Smooth muscle cell (in vitro differentiated cells): Measurements from ENCODE around the gene ADAP1. TPM values are rescaled to one million over a fixed set of nuclear protein-coding genes. Genes with fewer than 3 reads are reported as not detected.

Experiments used
- DNase-seq: peaks from one replicate; lab custom pipeline; 2025; ENCODE audit not compliant: unreplicated experiment; lab: John Stamatoyannopoulos, UW
- H2AFZ ChIP-seq: fragments of 200-600 bp; sonication (generic); 2 replicates; pipeline ENCODE4 v1.6.0; 2016; ENCODE audit warnings: antibody characterized with exemption, low read depth, mild to moderate bottlenecking
- H3F3A ChIP-seq: fragments of 200-600 bp; sonication (generic); 2 replicates; pipeline ENCODE4 v1.6.0; 2017; ENCODE audit warnings: antibody characterized with exemption, low read depth
- H3K27ac ChIP-seq: fragments of 200-600 bp; sonication (generic); 2 replicates; pipeline ENCODE4 v1.5.1; 2016; ENCODE audit warnings: low read depth, mild to moderate bottlenecking
- H3K27me3 ChIP-seq: fragments of 200-600 bp; sonication (generic); 2 replicates; pipeline ENCODE4 v1.6.1; 2016; ENCODE audit warnings: low read depth, mild to moderate bottlenecking
- H3K36me3 ChIP-seq: fragments of 200-600 bp; sonication (generic); 2 replicates; pipeline ENCODE4 v1.5.1; 2016; ENCODE audit warnings: low read depth
- H3K4me1 ChIP-seq: fragments of 200-600 bp; sonication (generic); 2 replicates; pipeline ENCODE4 v1.5.1; 2016; ENCODE audit warnings: low read depth
- H3K4me2 ChIP-seq: fragments of 200-600 bp; sonication (generic); 2 replicates; pipeline ENCODE4 v1.6.0; 2016; ENCODE audit warnings: mild to moderate bottlenecking
- H3K4me3 ChIP-seq: fragments of 200-600 bp; sonication (generic); 2 replicates; pipeline ENCODE4 v1.5.1; 2016; ENCODE audit warnings: mild to moderate bottlenecking
- H3K79me2 ChIP-seq: fragments of 200-600 bp; sonication (generic); 2 replicates; pipeline ENCODE4 v1.6.0; 2016; ENCODE audit warnings: low read depth, mild to moderate bottlenecking
- H3K9ac ChIP-seq: fragments of 200-600 bp; sonication (generic); 2 replicates; pipeline ENCODE4 v1.6.0; 2016; ENCODE audit warnings: low read depth
- H3K9me3 ChIP-seq: fragments of 200-600 bp; sonication (generic); replicated peaks from 2 replicates; pipeline ENCODE4 v1.5.1; 2016; ENCODE audit warnings: low read depth
- H4K20me1 ChIP-seq: fragments of 200-600 bp; sonication (generic); 2 replicates; pipeline ENCODE4 v1.6.0; 2016; ENCODE audit warnings: low read depth
- WGBS: methylation state at CpG from one replicate; pipeline ENCODE4 v1.1.7; 2016; ENCODE audit warnings: low lambda C conversion rate; 5-methylcytosine and 5-hydroxymethylcytosine counted together
- polyA plus RNA-seq: library from polyadenylated mRNA; unstranded; fragments of >200 nt; fragmentation: Nextera tagmentation; extraction: Ambion mirVana; gene quantifications from 2 replicates; pipeline ENCODE4 v1.2.1, GENCODE V29; 2016
- total RNA-seq: library from RNA; depleted of rRNA; stranded (reverse); fragments of >200 nt; gene quantifications from 2 replicates; pipeline ENCODE4 v1.2.3, GENCODE V29; 2014
- TF ChIP-seq, protein P1 (sequence below): fragments of 200-600 bp; sonication (generic); IDR thresholded peaks from 2 replicates; pipeline ENCODE4 v1.5.1; 2017; ENCODE audit warnings: borderline replicate concordance, mild to moderate bottlenecking, antibody characterized with exemption; ENCODE audit not compliant: insufficient read depth, poor library complexity, severe bottlenecking

The ADAP1 gene
- total and polyA plus RNA-seq, 2 experiments from 2014 or later, result 1.3 to 2.0 TPM

DNA sequence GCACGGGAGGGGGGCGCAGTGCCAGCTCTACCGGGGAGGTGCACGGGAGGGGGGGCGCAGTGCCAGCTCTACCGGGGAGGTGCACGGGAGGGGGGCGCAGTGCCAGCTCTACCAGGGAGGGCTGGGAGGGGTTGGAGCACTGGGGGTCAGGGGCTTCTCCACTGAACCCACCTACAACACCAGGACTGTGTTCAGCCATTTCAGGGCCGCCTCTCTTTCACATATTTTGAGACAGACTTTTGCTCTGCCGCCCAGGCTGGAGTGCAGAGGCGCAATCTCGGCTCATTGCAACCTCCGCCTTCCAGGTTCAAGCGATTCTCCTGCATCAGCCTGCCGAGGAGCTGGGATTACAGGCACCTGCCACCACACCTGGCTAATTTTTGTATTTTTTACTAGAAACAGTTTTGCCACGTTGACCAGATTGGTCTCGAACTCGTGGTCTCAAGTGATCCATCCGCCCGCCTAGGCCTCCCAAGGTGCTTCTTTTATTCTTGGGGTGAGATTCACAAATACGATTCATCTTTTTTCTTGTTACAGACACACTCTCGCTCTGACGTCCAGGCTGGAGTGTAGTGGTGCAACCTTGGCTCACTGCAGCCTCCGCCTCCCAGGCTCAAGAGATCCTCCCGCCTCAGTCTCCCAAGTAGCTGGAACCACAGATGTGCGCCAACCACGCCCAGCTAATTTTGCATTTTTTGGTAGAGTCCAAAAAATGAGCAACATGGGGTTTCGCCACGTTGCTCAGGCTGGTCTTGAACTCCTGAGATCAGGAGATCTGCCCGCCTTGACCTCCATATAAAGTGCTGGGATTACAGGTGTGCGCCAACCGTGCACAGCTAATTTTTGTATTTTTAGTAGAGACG is 37.0 kb downstream of the ADAP1 start:
- H3K27me3 ChIP-seq, result no peaks in the 10 kb centered on the region
- no peaks in the 10 kb centered on the region for H3K36me3 ChIP-seq
- H3K9me3 ChIP-seq, result no peaks in the 10 kb centered on the region
- no peak overlapping the region for H3K4me2 ChIP-seq
- no peak overlapping the region for H2AFZ ChIP-seq
- WGBS, result 95% methylated on average over 25 of the region's 33 CpGs
- H3K4me3 ChIP-seq, result no peak overlapping the region
- H3K79me2 ChIP-seq, result no peaks in the 10 kb centered on the region
- no peaks in the 10 kb centered on the region for H4K20me1 ChIP-seq
- TF ChIP-seq, protein P1, sequence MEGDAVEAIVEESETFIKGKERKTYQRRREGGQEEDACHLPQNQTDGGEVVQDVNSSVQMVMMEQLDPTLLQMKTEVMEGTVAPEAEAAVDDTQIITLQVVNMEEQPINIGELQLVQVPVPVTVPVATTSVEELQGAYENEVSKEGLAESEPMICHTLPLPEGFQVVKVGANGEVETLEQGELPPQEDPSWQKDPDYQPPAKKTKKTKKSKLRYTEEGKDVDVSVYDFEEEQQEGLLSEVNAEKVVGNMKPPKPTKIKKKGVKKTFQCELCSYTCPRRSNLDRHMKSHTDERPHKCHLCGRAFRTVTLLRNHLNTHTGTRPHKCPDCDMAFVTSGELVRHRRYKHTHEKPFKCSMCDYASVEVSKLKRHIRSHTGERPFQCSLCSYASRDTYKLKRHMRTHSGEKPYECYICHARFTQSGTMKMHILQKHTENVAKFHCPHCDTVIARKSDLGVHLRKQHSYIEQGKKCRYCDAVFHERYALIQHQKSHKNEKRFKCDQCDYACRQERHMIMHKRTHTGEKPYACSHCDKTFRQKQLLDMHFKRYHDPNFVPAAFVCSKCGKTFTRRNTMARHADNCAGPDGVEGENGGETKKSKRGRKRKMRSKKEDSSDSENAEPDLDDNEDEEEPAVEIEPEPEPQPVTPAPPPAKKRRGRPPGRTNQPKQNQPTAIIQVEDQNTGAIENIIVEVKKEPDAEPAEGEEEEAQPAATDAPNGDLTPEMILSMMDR, result no peak
- H3F3A ChIP-seq, result no peaks in the 10 kb centered on the region
- H3K9ac ChIP-seq, result no peak overlapping the region
- DNase-seq, result no peak
- no peaks in the 10 kb centered on the region for H3K4me1 ChIP-seq
- H3K27ac ChIP-seq, result no peak overlapping the region

DNA sequence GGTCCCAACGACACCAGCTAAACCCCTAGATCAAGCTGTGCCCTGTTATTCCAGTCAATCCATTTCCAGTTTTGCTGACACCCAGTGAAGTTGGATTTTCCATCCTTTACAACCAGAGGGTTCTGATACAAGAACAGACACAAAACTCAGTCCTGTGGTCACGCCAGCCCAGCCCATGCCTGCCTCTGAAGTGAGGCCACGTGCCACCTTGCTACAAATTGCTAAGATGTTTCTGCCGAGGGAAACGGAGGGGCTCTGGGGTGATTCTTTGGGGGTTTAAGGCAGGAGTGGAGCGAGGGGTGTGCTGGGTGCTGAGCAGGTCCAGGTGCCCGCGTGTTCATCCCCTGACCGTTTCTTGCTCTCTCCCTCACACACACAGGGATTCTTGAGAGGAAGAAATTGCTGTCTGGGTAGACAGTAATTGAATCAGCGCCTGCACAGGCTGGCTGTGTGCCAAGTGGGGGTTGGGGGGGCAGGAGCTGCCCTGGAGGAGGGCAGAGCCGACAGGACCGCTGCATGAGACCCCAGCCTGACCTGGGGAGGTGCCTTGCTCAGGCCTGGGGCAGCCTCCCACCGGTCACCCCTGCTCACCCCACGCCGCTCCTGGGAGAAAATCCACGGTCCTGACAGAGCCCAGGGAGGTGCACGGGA is 38.1 kb downstream of the ADAP1 start:
- 79% methylated on average over 11 of the region's 17 CpGs for WGBS
- no peak overlapping the region for H2AFZ ChIP-seq
- H3K36me3 ChIP-seq, result no peaks in the 10 kb centered on the region
- no peak for DNase-seq
- H3K4me2 ChIP-seq, result no peak overlapping the region
- H3K27ac ChIP-seq, result no peak overlapping the region
- H3K4me1 ChIP-seq, result no peaks in the 10 kb centered on the region
- H3K4me3 ChIP-seq, result no peak overlapping the region
- TF ChIP-seq, protein P1, result no peak
- H4K20me1 ChIP-seq, result no peaks in the 10 kb centered on the region
- no peaks in the 10 kb centered on the region for H3K79me2 ChIP-seq
- no peaks in the 10 kb centered on the region for H3K9me3 ChIP-seq
- no peaks in the 10 kb centered on the region for H3K27me3 ChIP-seq
- no peak overlapping the region for H3K9ac ChIP-seq
- no peaks in the 10 kb centered on the region for H3F3A ChIP-seq

DNA sequence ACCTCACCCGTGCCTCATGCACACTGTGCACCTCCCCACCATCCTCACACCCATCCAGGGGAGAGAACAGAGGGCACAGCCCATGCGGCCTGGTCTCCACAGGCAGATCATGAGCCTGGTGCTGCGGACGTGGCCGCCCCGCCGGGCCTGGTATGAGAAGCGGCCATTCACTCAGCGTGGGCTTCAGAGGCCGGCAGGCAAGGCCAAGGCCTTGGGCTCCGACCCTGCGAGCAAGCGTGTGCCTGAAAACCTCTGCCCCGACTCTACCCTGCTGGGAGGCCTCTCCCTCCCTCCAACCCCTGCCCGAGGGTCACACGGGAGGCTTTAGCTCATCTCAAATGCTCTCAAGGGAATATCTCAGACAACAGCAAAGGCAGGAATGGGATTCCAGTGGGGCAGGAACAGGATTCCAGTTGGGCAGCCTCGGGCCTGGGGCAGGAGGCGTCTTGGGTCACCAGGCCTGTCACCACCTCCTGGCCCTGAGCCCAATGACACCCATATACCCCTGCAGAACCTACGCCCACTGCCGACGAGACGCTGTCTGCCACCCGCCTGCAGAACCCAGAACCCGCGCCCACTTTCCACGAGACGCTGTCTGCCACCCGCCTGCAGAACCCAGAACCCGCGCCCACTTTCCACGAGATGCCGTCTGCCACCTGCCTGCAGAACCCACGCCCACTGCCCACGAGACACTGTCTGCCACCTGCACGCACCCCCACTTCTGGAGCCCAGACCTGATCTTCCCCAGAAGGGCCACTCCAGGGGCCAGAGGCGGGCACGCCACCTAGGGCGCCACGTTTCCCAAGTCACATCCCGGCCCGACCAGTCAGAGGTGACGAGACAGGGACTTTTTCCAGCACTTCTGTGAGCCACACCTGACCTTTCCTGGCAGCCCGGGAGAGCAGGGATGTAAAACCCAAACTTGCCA is 38.9 kb downstream of the ADAP1 start:
- Histone ChIP-seq H4K20me1 (no peaks in the 10 kb centered on the region), H3K4me1 (no peaks in the 10 kb centered on the region), H3K36me3 (no peaks in the 10 kb centered on the region), H3K4me3 (no peak overlapping the region), H3F3A (no peaks in the 10 kb centered on the region), H3K4me2 (no peak overlapping the region), H3K27ac (no peak overlapping the region), H2AFZ (no peak overlapping the region), H3K27me3 (no peaks in the 10 kb centered on the region), H3K9me3 (no peaks in the 10 kb centered on the region), H3K9ac (no peak overlapping the region), H3K79me2 (no peaks in the 10 kb centered on the region)
- no peak for DNase-seq
- WGBS, result 88% methylated on average over 43 of the region's 43 CpGs
- TF ChIP-seq, protein P1, result no peak
